Muscle layer of duodenum (tissue), 2 donors: ENCODE measurements around the gene ICOS.

Experiments used
- H3K27ac ChIP-seq: one replicate; pipeline ENCODE4 v1.7.0; 2013; ENCODE audit warnings: mild to moderate bottlenecking, low read length
- H3K27me3 ChIP-seq: one replicate; pipeline ENCODE4 v1.7.0; 2013; ENCODE audit warnings: low read depth, mild to moderate bottlenecking, control low read depth, low read length
- H3K36me3 ChIP-seq, 2 donors: one replicate each; pipeline ENCODE4 v1.7.0; 2013; ENCODE audit warnings: low read length in 2 of 2, control low read depth in 1 of 2, mild to moderate bottlenecking in 1 of 2; ENCODE audit not compliant: insufficient read depth in 2 of 2, control insufficient read depth in 1 of 2
- H3K4me1 ChIP-seq, 2 donors: one replicate each; pipeline ENCODE4 v1.7.0; 2013; ENCODE audit warnings: low read length in 2 of 2, mild to moderate bottlenecking in 2 of 2, control low read depth in 1 of 2, moderate library complexity in 1 of 2; ENCODE audit not compliant: insufficient read depth in 2 of 2, control insufficient read depth in 1 of 2
- H3K4me3 ChIP-seq, 2 donors: one replicate each; pipeline ENCODE4 v1.7.0; 2013; ENCODE audit warnings: low read length in 2 of 2, low read depth in 1 of 2, mild to moderate bottlenecking in 1 of 2
- H3K9me3 ChIP-seq, 2 donors: one replicate each; pipeline ENCODE4 v1.7.0; 2013; ENCODE audit warnings: low read length in 2 of 2, control low read depth in 1 of 2, mild to moderate bottlenecking in 1 of 2; ENCODE audit not compliant: control insufficient read depth in 1 of 2
- donor health status: healthy.

The ICOS gene

GRCh38 chr2:203997481-203997880 is 60.9 kb downstream of the ICOS start:
- Histone ChIP-seq H3K27me3 (no peaks in the 10 kb centered on the region), H3K27ac (no peak overlapping the region), H3K4me1 (no peaks in the 10 kb centered on the region), H3K36me3 (no peaks in the 10 kb centered on the region), H3K9me3 (no peaks in the 10 kb centered on the region), H3K4me3 (no peak overlapping the region)

- Histone ChIP-seq H3K27ac (no peak overlapping the region), H3K4me3 (no peak overlapping the region), H3K4me1 (no peaks in the 10 kb centered on the region), H3K36me3 (no peaks in the 10 kb centered on the region), H3K9me3 (no peaks in the 10 kb centered on the region), H3K27me3 (no peaks in the 10 kb centered on the region)
Measured at GRCh38 chr2:203997980-203998809, 61.6 kb downstream of the ICOS start.

GRCh38 chr2:203999835-204000234 is 63.3 kb downstream of the ICOS start:
- Histone ChIP-seq H3K4me1 (no peaks in the 10 kb centered on the region), H3K27ac (no peak overlapping the region), H3K4me3 (no peak overlapping the region), H3K36me3 (no peaks in the 10 kb centered on the region), H3K27me3 (no peaks in the 10 kb centered on the region), H3K9me3 (no peaks in the 10 kb centered on the region)

- H3K4me3 ChIP-seq: no peak overlapping the region
- no peaks in the 10 kb centered on the region for H3K4me1 ChIP-seq
- no peaks in the 10 kb centered on the region for H3K9me3 ChIP-seq
- H3K36me3 ChIP-seq: no peaks in the 10 kb centered on the region
- H3K27me3 ChIP-seq: no peaks in the 10 kb centered on the region
- no peak overlapping the region for H3K27ac ChIP-seq
Measured at GRCh38 chr2:204000446-204000845, 63.9 kb downstream of the ICOS start.

- Histone ChIP-seq H3K9me3 (no peaks in the 10 kb centered on the region), H3K4me1 (no peaks in the 10 kb centered on the region), H3K27ac (no peak overlapping the region), H3K36me3 (no peaks in the 10 kb centered on the region), H3K4me3 (no peak overlapping the region), H3K27me3 (no peaks in the 10 kb centered on the region)
Measured at GRCh38 chr2:204003276-204003990, 66.9 kb downstream of the ICOS start.

GRCh38 chr2:204004912-204005311 is 68.3 kb downstream of the ICOS start:
- H3K36me3 ChIP-seq: no peaks in the 10 kb centered on the region
- no peaks in the 10 kb centered on the region for H3K9me3 ChIP-seq
- no peak overlapping the region for H3K4me3 ChIP-seq
- no peaks in the 10 kb centered on the region for H3K4me1 ChIP-seq
- no peak overlapping the region for H3K27ac ChIP-seq
- no peaks in the 10 kb centered on the region for H3K27me3 ChIP-seq

GRCh38 chr2:204005940-204006721 is 69.6 kb downstream of the ICOS start:
- Histone ChIP-seq H3K36me3 (no peaks in the 10 kb centered on the region), H3K27me3 (no peaks in the 10 kb centered on the region), H3K27ac (no peak overlapping the region), H3K4me3 (no peak overlapping the region), H3K9me3 (no peaks in the 10 kb centered on the region), H3K4me1 (no peaks in the 10 kb centered on the region)

GRCh38 chr2:204008352-204008751 is 71.8 kb downstream of the ICOS start:
- Histone ChIP-seq H3K27ac (no peak overlapping the region), H3K4me3 (no peak overlapping the region), H3K36me3 (no peaks in the 10 kb centered on the region), H3K27me3 (no peaks in the 10 kb centered on the region), H3K4me1 (no peaks in the 10 kb centered on the region), H3K9me3 (no peaks in the 10 kb centered on the region)

GRCh38 chr2:204010628-204011560 is 74.3 kb downstream of the ICOS start:
- Histone ChIP-seq H3K4me3 (no peak overlapping the region), H3K27me3 (no peaks in the 10 kb centered on the region), H3K27ac (no peak overlapping the region), H3K4me1 (no peaks in the 10 kb centered on the region), H3K9me3 (no peaks in the 10 kb centered on the region), H3K36me3 (no peaks in the 10 kb centered on the region)
